ENCODE results near the gene SLC26A9. TPM values are rescaled to one million over a fixed set of nuclear protein-coding genes. Genes with fewer than 3 reads are reported as not detected.

SLC26A9 gene
- total RNA-seq, 4 donors from 2014 or later, result not detected

- Histone ChIP-seq H3K27ac (no peak overlapping the region), H3K27me3 (no peaks in the 10 kb centered on the region), H3K4me1 (no peaks in the 10 kb centered on the region), H3K36me3 (no peaks in the 10 kb centered on the region), H3K4me3 (no peak overlapping the region), H3K9me3 (no peaks in the 10 kb centered on the region)
- TF ChIP-seq POLR2A (IDR thresholded peaks at IDR 0.05) (no peak), CTCF (IDR thresholded peaks at IDR 0.05) (no peak)
- DNase-seq, result peak in 1 of 2 donors; percentile 6
- intact Hi-C loops (cut with DNase I; ENCODE audit: low total_unique reads), result no loop called here
These were observed 19.4 kb downstream of the SLC26A9 start for GRCh38 chr1:205923651-205924459.

DNA sequence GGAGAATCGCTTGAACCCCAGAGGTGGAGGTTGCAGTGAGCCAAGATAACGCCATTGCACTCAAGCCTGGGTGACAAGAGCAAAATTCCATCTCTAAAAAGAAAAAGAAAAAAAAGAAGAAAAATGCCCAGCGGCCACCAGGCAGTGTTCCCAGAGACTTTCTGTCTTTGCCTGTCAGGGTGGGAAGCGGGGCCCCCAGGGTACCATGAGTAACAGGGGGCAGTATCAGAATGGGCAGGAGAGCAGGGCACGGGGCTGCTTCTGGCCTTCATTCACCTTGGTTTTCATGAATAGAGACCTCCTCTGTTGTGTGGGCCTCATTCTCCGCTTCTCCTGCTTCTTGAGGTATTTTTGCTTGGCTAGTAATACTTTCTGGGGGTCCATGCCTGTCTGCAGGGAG, 20.4 kb downstream of the SLC26A9 start:
- Histone ChIP-seq H3K4me1 (no peaks in the 10 kb centered on the region), H3K27ac (no peak overlapping the region), H3K9me3 (no peaks in the 10 kb centered on the region), H3K4me3 (no peak overlapping the region), H3K27me3 (no peaks in the 10 kb centered on the region), H3K36me3 (no peaks in the 10 kb centered on the region)
- TF ChIP-seq CTCF (IDR thresholded peaks at IDR 0.05) (no peak), POLR2A (IDR thresholded peaks at IDR 0.05) (no peak)
- no peak for DNase-seq
- intact Hi-C loops (cut with DNase I; ENCODE audit: low total_unique reads), result no loop called here

GRCh38 chr1:205922314-205922713, 20.9 kb downstream of the SLC26A9 start:
- Histone ChIP-seq H3K27me3 (no peaks in the 10 kb centered on the region), H3K36me3 (no peaks in the 10 kb centered on the region), H3K9me3 (no peaks in the 10 kb centered on the region), H3K4me3 (no peak overlapping the region), H3K4me1 (no peaks in the 10 kb centered on the region), H3K27ac (no peak overlapping the region)
- no peak for DNase-seq
- TF ChIP-seq POLR2A (IDR thresholded peaks at IDR 0.05), result no peak
- no peak for TF ChIP-seq CTCF (IDR thresholded peaks at IDR 0.05)
- intact Hi-C loops (cut with DNase I; ENCODE audit: low total_unique reads), result no loop called here

GRCh38 chr1:205921570-205921909, 21.7 kb downstream of the SLC26A9 start:
- no peak for TF ChIP-seq POLR2A (IDR thresholded peaks at IDR 0.05)
- no peak for TF ChIP-seq CTCF (IDR thresholded peaks at IDR 0.05)
- DNase-seq, result no peak
- intact Hi-C loops (cut with DNase I; ENCODE audit: low total_unique reads), result no loop called here
- H3K27ac ChIP-seq, result no peak overlapping the region
- no peaks in the 10 kb centered on the region for H3K36me3 ChIP-seq
- no peaks in the 10 kb centered on the region for H3K27me3 ChIP-seq
- H3K4me3 ChIP-seq, result no peak overlapping the region
- H3K9me3 ChIP-seq, result no peaks in the 10 kb centered on the region
- no peaks in the 10 kb centered on the region for H3K4me1 ChIP-seq

GRCh38 chr1:205920861-205921569, 22.2 kb downstream of the SLC26A9 start:
- Histone ChIP-seq H3K4me1 (no peaks in the 10 kb centered on the region), H3K27ac (no peak overlapping the region), H3K27me3 (no peaks in the 10 kb centered on the region), H3K4me3 (no peak overlapping the region), H3K36me3 (no peaks in the 10 kb centered on the region), H3K9me3 (no peaks in the 10 kb centered on the region)
- TF ChIP-seq CTCF (IDR thresholded peaks at IDR 0.05) (no peak), POLR2A (IDR thresholded peaks at IDR 0.05) (no peak)
- intact Hi-C loops (cut with DNase I; ENCODE audit: low total_unique reads), result no loop called here
- no peak for DNase-seq
